NCI-H69 (cell line): Measurements from ENCODE around the gene VPS13D.
"Not testable (repeated sequence)": the region's sequence is repeated elsewhere in the genome, so short reads cannot be mapped to it uniquely, and the experiment has no call there.

Source experiments
- DNase-seq: peaks from one replicate; lab custom pipeline; 2025; lab: John Stamatoyannopoulos, UW

The VPS13D gene

DNA sequence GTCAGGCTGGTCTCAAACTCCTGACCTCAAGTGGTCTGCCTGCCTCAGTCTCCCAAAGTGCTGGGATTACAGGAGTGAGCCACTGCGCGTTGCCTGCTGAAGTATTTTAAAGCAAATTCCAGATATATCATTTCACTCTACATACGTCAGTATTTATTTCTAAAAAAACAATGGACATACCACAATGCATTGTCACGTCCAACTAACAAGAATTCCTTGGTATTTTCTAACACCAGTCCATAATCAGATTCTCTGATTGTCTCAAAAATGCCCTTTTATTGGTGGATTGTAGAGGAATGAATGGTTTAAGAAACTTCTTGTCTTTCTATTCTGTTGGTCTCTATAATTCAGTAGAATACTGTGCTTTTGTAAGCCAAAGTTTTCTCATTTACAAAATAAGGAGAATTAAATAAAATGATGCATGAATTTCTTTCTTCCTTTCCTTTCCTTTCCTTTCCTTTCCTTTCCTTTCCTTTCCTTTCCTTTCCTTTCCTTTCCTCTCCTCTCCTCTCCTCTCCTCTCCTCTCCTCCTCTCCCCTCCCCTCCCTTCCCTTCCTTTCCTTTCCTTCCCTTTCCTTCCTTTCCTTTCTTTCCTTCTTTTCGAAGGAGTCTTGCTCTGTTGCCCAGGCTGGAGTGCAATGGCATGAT lies 55.8 kb downstream of the VPS13D start:
- DNase-seq = no peak

DNA sequence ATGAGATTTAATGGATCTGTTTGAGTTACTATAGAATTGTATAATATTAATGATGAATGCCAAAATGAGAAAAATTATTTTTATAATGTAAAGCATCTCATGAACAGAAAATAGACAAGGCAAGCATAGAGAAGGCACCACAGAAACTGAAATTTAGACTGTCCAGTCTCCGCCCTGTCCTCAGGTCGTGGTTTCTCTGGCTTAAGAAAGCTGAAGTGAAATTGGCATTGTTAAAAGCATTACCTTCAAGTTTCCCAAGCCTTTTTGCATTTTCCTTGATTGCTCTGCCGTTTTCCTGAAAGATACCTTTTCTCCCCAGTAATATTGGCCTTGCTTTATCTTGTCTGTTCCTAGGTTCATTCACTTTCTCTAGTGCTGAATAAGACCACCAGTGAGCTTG lies 58.0 kb downstream of the VPS13D start:
- DNase-seq = no peak

DNA sequence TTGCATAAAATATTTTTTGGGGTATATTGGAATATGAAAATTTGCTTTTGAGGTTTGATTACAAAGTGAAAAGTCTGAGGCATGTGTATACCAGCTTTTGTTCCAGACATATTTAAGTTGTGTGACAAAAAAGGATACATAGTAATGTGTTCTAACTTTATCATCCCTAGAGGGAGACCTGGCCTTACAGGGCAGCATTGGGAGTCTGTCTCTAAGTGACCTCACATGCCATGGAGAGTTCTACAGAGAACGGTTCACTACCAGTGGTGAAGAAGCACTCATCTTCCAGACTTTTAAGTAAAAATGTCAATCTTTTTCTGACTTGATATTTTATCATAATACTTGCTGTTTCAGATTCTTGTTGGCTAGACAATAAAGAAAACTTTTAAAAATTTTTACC lies 61.0 kb downstream of the VPS13D start:
- DNase-seq = no peak

DNA sequence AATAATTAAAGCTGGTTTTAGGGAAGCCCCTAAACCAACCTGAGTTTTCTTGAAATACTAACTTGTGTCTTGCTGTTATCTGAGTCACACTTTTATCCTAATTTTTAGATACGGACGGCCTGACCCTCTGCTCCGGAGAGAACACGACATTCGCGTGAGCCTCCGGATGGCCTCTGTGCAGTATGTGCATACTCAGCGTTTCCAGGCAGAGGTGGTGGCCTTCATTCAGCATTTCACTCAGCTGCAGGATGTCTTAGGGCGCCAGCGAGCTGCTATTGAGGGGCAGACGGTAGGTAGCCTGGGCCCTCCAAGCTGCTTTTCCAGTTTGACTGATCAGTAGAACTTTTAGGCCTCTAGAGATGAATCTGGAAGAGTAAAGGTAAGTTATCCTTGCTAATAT lies 63.6 kb downstream of the VPS13D start:
- DNase-seq = no peak

GRCh38 chr1:12294076-12294475 lies 64.2 kb downstream of the VPS13D start:
- DNase-seq = no peak

GRCh38 chr1:12296016-12296415 lies 66.2 kb downstream of the VPS13D start:
- no peak for DNase-seq

GRCh38 chr1:12296623-12297022 lies 66.8 kb downstream of the VPS13D start:
- DNase-seq = no peak

DNA sequence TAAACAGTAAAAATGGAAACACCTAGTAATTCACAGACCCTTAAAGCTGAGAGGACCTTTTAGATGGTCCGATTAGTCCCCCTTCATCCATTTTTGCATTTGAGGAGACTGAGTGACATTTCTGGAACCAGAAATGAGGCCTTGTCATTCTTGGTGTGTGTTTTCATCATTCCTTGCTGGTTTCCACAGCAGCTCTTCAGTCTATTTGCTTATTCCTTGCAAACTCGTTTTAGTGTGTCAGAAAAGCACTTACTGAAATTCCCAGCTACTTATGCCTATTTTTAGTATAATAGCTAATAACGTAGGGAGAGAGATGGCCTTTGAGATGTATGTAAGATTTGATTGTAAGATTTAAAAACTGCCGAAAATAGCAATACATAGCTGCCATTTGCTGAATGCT lies 70.9 kb downstream of the VPS13D start:
- DNase-seq = no peak

- DNase-seq = no peak
Measured at GRCh38 chr1:12301518-12302237, 71.8 kb downstream of the VPS13D start.

DNA sequence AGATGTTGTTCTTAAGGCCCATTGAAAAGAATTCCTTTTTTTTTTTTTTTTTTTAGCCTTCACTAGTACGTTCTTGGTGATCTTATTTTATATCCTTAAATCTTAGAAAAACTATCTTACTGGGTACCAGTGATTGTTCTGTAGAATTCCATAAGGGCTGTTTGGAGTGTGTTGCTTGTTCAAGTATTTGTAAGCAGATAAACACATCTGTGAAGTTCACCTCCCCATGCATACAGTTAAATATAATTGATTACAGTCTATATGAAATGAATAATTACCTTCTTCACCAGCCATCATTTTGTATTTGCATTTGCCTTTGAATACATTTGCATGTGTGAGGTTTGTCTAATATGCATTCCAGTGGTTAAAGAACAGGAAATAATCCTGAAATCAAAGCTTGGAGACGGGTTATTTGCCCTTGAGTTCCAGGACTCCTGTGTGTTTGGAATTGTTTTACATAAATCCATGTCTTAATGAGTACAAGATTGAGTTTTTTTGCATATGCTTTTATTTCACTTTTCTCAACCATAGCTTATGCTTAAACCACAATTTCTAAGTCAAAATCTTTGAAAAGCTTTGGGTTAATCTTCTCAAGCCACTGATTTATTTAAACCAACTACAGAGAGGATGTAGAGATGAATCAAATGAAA lies 73.1 kb downstream of the VPS13D start:
- DNase-seq = no peak

DNA sequence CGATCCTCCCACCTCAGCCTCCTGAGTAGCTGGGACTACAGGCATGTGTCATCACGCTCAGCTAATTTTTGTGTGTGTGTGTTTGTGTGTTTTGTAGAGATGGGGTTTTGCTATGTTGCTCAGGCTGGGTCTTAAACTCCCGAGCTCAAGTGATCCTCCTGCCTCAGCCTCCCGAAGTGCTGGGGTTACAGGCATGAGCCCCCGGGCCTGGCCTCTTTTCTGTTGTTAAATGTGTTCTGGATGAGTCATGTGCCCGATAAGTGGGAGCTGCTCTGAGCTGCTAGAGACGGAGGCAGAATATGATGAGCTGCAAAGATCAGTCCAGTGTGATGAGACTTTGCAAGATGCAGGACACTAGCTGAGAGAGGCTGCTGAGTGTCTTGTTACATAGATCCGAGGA lies 75.5 kb downstream of the VPS13D start:
- DNase-seq = no peak

DNA sequence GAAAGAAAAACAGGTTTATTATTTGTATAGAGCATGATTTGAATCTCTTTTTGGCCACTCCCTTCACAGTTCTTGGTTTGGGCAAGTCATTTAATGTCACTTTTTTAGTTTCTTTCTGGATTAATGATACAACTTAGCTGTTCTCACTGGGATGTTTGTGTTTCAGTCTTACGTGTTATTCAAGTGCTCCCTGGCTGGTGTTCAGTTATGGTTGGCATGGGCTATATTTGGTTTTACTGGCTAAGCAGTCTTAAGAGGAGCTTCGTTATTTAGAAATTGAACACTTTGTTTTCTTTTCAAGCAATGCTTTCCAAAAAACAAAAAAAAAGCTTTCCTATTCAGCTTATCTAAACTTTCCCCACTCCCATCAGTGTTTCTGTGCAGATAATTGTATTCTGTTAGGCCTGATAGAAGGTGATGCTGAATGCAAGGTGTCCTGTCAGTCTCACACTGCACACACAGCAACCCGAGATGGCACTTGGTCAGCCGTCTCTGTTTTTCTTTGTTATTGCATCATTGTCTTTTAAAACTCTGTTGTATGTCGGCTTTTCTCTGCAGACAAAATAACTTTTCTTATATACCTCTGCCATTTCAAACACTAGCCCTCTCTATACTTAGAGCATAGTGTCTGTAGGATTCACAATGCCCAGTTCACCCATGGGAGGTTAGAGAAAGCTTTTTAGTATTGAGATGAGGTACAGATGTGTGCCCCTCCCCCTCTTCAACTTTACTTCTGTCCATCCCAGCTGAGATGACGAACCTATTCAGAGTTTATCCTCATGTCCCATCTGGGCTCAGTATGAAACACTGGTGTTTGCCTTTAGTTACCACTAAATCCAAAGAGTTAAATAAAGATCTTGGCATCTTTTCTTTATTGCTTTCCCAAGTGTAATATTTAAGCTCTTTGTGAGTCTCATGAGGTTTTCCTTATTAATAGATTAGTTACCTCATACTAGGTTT lies 80.2 kb downstream of the VPS13D start:
- no peak for DNase-seq

GRCh38 chr1:12314333-12314903 lies 84.6 kb downstream of the VPS13D start:
- peak; percentile 22 for DNase-seq

GRCh38 chr1:12315146-12315545 lies 85.3 kb downstream of the VPS13D start:
- DNase-seq = no peak

GRCh38 chr1:12316331-12316730 lies 86.5 kb downstream of the VPS13D start:
- DNase-seq = no peak

DNA sequence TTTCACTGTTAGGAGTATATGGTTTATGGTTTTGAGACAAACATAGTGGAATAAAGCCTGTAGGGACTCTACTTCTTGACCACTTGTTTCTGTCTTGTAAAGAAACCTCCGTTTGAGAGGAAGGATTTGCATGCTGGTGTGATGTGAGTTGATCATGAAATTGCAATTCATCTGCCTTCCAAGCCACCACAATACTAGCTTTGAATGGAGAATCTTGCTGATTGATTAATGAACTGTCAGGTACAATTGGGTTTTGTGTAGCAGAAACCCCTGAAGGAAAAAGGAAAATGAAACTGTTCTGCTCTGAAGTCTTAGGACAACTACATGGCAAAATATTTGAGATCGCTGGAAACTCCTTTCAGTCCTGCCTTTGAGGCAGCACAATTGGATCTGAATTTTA lies 90.7 kb downstream of the VPS13D start:
- no peak for DNase-seq

- no peak for DNase-seq
Measured at GRCh38 chr1:12324423-12324822, 94.6 kb downstream of the VPS13D start.

- DNase-seq = not testable (repeated sequence)
Measured at GRCh38 chr1:12324973-12325372, 95.1 kb downstream of the VPS13D start.

DNA sequence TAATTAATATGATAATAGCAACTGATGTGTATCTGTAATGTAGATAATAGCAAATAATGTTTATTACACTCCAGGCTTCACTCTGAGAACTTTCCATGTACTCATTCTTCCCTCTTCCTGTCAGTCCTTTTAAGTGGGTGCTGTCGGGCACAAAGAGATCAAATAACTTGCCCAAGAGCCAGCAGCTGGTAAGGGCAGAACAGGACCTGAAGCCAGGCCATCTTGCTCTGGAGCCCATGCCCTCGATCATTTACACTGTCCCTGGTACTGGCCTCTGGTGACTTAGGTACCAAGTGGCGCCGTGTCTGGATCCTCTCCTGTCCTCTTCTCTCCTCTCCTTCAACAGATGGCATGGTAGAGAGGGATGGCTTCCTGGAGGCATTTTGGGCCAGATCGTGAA lies 97.2 kb downstream of the VPS13D start:
- DNase-seq = no peak

- DNase-seq = no peak
Measured at GRCh38 chr1:12327566-12327965, 97.7 kb downstream of the VPS13D start.

DNA sequence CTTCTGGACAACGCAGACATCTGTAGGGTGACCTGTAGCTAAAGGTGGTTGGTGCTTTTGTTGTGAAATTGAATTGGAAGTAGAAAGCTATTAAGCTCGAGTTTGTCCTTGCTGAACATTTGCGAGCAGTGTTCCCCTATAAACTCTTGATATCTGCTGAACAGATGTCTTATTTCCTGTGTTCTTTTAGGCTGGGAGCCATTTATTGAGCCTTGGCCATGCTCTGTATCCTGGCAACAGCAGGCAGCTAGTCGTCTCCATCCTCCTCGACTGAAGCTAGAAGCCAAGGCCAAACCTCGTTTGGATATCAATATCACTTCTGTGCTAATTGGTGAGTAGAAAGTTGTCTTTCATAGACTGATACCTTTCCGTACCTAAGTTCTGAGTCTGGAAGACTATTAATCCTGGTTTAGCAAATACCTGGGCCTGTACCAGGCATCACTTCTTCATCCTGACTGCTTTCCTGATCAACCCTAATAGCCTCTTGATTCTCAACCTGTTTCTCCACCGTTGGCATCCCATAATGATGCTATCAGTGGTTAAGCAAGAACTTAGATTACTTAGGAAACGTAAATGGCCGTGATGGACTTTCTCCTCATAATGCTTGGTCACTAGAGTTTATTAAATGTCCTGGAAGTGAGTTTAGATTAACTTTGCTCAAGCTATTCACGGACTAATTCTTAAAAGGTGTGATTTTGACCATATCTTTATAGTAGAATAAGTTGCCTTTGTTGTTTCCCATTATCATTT lies 103.4 kb downstream of the VPS13D start:
- DNase-seq = no peak
